GM12864 (cell line): Measurements from ENCODE around the gene TXNDC9.
"Not testable (repeated sequence)": the region's sequence is repeated elsewhere in the genome, so short reads cannot be mapped to it uniquely, and the experiment has no call there.

ENCODE experiments used
- DNase-seq: peaks from one replicate; pipeline ENCODE4 v3.0.0-alpha.2; 2011; ENCODE audit warnings: low read depth
- H3K4me3 ChIP-seq: 2 replicates; pipeline ENCODE4 v1.5.1; 2011; ENCODE audit warnings: mild to moderate bottlenecking, low read depth, low read length, control low read depth
- CTCF ChIP-seq: IDR thresholded peaks from 2 replicates; pipeline ENCODE4 v1.5.1; 2011; ENCODE audit warnings: low read depth, mild to moderate bottlenecking, moderate library complexity, low read length, control low read depth, inconsistent platforms; ENCODE audit errors: missing control alignments

The TXNDC9 gene

GRCh38 chr2:99325384-99325783 lies 10.7 kb downstream of the TXNDC9 start:
- TF ChIP-seq CTCF: no peak
- H3K4me3 ChIP-seq: no peak overlapping the region
- no peak for DNase-seq

- DNase-seq, H3K4me3 ChIP-seq: not testable (repeated sequence)
Measured at GRCh38 chr2:99317873-99318200, 18.3 kb downstream of the TXNDC9 start.

- TF ChIP-seq CTCF: no peak
- no peak for DNase-seq
- no peak overlapping the region for H3K4me3 ChIP-seq
Measured at GRCh38 chr2:99317161-99317872, 18.8 kb downstream of the TXNDC9 start.

DNA sequence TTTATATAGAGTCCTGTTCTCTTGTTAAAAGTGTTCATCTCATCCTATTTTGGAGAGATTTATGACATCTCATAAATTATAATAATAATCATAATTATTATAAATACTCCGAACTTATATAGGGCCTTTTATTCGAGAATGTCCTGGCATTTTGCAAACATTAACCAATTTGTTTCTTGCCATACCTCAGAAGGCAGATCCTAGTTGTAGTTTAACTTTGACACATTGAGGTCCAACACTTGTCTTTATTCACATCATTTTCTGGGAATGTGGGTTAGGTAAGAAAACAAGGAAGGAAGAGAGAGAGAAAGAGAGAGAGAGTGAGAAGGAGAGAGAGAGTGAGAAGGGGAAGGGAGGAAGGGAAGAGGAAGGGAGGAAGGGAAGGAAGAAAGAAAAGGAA lies 35.0 kb downstream of the TXNDC9 start, which contains the start of gene LYG1:
Gene LYG1, minus strand, starts transcription at position 101 of the 400 bp plus-strand sequence. CDS start 5,527 bp downstream, outside the sequence.
- not testable (repeated sequence) for DNase-seq, H3K4me3 ChIP-seq

- no peak for TF ChIP-seq CTCF
- H3K4me3 ChIP-seq: no peak overlapping the region
- no peak for DNase-seq
Measured at GRCh38 chr2:99299580-99299979, 36.6 kb downstream of the TXNDC9 start.

GRCh38 chr2:99297994-99298393 lies 38.1 kb downstream of the TXNDC9 start:
- DNase-seq: no peak
- TF ChIP-seq CTCF: no peak
- H3K4me3 ChIP-seq: no peak overlapping the region

GRCh38 chr2:99285526-99285925 lies 50.6 kb downstream of the TXNDC9 start:
- H3K4me3 ChIP-seq: no peak overlapping the region
- TF ChIP-seq CTCF: no peak
- no peak for DNase-seq

GRCh38 chr2:99279969-99280695 lies 56.0 kb downstream of the TXNDC9 start:
- DNase-seq: no peak
- no peak for TF ChIP-seq CTCF

More at GRCh38 chr2:99279969-99280695, 56.0 kb downstream of the TXNDC9 start:
- H3K4me3 ChIP-seq: no peak overlapping the region
